Ammon's horn (tissue), 1 donor: Measurements from ENCODE around the gene TGFB1.
"Not testable (repeated sequence)": the region's sequence is repeated elsewhere in the genome, so short reads cannot be mapped to it uniquely, and the experiment has no call there.

ENCODE experiments used
- DNase-seq: peaks from one replicate; pipeline ENCODE4 v3.0.0-alpha.2; 2016; ENCODE audit warnings: low spot score

The TGFB1 gene

GRCh38 chr19:41369769-41370168 is 16.0 kb upstream of the TGFB1 start:
- no peak for DNase-seq

DNA sequence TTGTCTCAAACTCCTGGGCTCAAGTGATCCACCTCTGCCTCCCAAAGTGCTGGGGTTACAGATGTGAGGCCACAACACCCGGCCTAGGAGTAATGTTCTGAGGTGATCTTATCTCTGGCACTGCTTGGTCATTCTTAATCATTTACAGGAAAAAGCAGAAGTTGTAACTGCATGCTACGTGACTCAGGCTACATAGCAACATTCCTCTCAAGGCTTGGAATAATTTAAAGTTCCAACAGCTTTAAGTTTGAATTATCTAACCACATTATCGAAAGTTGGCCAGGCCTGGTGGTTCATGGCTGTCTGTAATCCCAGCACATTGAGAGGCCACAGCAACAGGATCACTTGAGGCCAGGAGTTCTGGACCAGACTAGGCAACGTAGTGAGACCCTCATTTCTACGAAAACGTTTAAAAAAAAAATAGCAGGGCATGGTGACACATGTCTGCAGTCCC is 14.2 kb upstream of the TGFB1 start:
- no peak for DNase-seq

- DNase-seq, result no peak
Observed at GRCh38 chr19:41366089-41366488, 12.4 kb upstream of the TGFB1 start.

DNA sequence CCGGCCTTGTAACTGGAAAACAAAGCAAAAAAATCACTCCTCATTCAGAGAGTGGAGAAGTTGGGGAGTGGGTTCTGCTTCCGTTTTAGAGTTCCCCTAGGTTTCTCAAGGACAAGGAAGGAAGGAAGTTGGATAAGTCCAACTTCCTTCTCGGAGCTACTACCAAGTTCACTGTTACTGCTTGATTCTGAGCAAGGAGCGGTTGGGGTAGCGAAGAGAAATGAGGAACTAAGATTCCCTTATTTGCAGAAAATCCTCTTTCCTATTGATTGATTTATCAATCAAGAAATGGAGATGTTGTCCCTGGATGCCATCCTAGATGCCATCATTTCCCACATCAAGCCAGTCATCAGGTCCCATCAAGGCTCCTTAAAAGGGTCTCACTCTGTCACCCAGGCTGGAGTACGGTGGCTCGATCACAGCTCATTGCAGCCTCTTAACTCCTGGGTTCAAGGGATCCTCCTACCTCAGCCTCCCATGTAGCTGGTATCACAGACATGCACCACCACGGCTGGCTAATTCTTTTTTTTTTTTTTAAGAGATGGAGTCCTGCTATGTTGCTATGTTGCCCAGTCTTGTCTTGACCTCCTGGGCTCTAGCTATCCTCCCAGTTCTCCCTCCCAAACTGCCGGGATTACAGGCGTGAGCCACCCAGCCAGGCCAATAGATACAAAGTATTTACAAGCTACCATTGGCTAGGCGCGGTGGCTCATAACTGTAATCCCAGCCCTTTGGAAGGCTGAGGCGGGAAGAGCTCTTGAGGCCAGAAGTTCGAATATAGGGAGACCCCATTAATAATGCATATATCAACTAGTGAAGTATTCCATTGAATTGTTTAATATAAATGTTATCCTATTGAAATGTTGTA is 11.0 kb upstream of the TGFB1 start:
- DNase-seq, result no peak

GRCh38 chr19:41363753-41364523 is 10.2 kb upstream of the TGFB1 start, which contains the start of gene B9D2:
B9D2 (minus strand) TSS chr19:41364149; CDS start chr19:41363519, 630 bp downstream.
- DNase-seq, result peak; percentile 99

GRCh38 chr19:41363371-41363752 is 9.6 kb upstream of the TGFB1 start:
- DNase-seq, result no peak

- no peak for DNase-seq
Observed at GRCh38 chr19:41362143-41362847, 8.6 kb upstream of the TGFB1 start.

DNA sequence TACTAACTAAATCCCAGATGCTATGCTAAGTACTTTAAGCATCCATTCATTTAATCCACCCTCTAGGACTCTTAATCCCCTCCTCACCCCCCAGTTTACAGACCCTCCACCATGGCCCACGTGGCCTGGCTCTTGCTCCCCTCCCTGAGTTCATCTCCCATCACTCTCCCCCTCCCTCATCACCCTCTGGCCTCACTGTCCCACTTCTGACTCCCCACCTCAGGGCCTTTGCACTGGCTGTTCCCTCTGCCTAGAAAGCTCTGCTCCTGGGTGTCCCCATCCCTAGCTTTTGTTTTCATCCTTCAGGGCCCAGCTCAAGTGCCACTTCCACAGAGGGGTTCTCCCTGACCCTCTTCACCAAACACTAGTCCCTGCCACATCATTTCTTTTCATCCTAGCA is 6.0 kb upstream of the TGFB1 start:
- no peak for DNase-seq

DNA sequence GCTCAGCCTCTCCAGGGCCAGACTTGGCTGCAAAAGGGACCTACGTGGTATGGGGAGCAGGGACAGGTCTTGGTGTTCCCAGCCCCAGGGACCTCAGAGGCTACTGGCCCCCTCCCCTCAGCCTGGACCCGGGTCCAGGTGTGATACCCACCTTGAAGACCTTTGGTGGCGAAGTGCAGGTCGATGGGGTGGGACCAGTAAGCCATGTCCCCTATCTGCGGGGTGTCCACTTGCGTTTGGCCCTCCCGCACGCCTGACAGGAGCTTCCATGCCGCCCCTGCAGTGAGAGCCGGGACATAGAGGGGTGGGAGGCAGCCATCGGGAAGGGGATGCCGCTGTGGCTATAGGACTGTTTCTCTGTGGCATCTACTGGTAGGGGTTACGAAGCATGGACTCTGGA is 4.0 kb upstream of the TGFB1 start:
- DNase-seq, result no peak

DNA sequence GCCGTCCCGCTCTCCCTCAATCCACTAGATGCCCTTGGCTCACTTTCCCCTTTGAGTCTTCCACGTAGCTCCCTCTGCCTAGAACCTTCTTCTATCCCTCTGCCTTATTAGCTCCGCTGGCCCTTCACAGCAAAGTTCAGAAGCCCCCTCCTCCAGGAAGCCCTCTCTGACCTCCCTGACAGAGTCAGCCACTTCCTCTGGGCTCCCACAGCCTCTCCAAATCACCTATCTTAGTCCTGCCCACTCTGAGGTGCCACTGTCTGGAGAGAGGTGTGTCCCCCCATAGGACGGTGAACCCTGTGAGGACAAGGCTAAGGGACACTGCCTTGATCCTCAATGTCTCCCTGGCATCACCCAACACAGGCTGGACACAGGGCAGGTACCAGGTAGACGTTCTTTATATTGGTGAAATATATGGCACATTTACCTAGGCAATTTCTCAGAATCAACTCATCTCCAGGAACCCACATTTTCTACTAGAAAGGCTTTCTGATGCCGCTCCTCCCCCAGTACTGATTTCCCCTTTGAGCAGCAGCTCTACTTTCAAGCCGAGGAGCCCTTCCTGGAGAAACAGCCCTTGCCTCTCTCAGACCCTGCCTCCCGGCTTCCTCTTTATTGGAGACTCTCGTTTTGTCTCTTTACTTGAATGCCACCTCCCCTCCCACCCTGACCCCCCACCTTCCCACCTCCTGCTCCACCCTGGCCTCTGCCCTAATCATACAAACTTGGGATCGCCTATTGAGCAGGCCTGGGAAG is 3.4 kb upstream of the TGFB1 start:
- no peak for DNase-seq

DNA sequence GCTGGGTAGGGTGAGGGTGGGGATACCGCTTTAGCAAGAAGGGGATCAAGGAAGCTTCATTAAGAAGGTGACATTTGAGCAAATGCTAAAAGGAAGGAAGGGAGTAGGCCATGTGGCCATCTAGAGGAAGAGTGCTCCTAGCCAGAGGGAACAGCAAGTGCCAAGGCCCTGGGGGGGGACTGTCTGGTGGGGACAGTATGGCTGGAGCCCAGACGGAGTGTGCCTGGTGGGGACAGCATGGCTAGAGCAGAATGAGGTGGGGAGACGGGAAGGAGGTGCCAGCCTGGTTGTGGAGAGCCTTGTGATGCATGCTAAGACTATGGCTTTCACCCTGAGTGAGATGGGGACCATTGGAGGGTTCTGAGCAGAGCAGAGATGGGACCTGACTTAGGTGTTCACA is 2.1 kb upstream of the TGFB1 start:
- no peak for DNase-seq

GRCh38 chr19:41355035-41355434 is 1.3 kb upstream of the TGFB1 start:
- DNase-seq, result no peak

DNA sequence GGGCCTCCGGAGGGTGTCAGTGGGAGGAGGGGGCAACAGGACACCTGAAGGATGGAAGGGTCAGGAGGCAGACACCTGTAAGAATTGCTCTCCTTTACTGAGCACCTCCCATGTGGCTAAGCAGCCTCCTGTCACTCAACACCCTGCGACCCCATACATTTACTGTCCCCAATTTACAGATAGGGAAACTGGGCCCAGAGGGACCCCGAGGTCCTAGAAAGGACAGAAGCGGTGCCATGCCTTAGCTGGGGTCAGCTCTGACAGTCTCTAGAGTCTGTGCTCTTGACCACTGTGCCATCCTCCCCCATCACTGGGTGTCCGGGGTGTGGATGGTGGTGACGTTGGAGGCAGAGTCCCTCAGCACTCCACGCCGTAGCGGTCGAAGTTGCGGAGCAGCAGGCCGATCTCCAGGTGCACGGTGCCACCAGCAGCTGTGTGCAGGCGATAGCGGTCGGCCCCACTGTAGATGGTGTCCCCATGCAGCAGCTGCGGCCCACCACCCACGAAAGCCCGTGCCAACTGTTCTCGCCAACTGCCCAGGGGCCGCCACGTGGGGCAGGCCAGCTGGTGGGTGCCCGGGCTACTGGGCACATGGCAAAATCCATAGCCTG is 726 bp upstream of the TGFB1 start:
- no peak for DNase-seq

DNA sequence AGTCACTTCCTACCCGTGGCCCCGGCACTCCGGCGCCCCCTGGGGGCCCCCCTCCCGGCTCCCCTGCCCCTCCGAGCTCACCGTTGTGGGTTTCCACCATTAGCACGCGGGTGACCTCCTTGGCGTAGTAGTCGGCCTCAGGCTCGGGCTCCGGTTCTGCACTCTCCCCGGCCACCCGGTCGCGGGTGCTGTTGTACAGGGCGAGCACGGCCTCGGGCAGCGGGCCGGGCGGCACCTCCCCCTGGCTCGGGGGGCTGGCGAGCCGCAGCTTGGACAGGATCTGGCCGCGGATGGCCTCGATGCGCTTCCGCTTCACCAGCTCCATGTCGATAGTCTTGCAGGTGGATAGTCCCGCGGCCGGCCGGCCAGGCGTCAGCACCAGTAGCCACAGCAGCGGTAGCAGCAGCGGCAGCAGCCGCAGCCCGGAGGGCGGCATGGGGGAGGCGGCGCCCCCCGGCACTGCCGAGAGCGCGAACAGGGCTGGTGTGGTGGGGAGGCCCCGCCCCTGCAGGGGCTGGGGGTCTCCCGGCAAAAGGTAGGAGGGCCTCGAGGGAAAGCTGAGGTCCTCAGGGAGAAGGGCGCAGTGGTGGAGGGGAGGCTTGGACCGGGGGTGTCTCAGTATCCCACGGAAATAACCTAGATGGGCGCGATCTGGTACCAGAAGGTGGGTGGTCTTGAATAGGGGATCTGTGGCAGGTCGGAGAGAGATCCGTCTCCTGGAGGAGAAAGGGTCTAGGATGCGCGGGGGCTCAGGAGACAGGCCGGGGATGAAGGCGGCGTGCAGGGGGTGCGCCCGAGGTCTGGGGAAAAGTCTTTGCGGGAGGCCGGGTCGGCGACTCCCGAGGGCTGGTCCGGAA is 885 bp downstream of the TGFB1 start:
- DNase-seq, result no peak

DNA sequence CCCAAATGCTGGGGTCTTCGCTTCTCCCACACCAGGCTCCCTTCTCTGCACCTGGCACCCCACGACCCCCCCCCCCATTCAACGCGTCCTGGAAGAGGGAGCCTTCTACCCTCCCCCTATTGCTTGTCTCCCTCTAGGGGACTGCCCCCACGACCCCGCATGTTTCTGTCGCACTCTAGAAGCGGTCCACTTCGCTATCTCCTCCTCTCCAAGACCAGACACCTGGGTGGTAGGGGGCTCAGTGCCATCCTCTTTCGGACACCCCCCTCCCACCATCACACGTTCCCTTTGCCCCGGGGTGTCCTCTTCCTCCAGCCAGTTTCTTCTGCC is 1.5 kb downstream of the TGFB1 start:
- no peak for DNase-seq

DNA sequence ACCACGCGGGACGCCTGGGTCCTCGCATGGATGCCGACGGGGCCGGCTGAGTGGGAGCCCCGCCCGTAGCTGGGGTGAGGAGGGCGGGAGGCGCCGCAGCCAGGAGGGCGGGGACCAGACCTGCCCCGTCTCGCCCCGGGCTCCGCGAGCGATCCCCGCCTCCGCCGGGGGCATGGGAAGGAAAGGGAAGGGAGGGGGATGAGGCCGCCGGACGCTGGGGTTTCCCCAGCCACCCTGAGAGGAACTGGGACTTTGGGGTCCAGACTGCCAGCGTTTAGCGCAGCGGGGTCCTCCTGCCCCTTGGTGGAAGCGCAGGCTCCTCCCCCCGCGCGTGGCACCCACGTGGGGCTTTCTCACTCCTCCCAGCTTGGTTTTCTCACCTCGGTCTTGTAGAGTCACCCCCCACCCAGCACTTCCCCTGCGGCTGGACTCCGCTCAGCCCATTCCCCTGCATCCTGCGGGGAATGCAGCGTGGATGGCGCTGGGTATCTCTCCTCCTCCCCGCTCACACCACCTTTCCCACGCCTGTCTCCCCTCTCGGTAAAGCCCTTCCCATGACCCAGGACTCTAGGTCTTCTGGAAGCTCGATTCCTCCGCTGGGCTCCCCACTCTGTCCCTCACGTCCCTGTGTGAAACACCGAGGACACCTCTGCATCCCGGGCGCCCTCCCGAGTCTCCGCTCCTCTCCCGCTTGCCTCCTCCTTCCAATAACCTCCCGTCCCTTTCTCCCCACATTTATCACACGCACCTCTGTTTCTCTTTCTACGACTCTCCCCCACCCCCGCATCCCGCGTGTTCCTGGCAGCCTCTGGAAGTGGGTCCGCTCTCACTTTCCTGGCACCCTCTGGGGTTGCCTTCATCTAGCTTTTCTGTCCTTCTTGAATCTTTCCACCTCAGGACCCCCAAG is 2.1 kb downstream of the TGFB1 start:
- peak; percentile 50 for DNase-seq

DNA sequence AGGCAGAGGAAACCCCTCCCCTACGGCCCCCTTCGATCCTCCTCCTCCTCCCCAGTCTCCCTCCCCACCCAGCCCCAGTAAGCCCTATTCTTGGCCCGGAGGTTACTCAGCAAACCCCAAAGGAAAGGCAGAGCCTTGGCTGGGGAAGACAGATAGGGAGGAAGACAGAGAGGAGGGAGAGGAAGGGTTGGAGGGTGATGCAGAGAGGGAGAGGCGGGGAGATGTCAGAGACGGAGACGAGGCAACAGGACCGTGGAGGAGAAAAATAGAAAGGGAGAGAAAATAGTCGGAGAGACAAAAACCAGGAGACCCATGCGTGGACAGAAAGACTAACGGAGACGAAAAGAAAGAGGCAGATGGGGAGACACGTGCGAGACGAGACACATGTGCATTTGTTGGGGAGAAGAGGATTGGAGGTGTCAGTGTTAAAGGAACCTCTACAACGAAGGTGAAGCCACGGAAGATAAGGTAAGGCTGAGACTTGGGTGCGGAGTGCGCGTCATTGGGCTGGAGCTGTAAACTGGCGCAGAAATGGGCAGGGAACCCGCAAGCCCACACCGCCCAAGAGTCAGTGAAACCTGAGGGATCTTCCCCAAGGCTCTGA is 2.9 kb downstream of the TGFB1 start:
- DNase-seq, result no peak

GRCh38 chr19:41346916-41347315 is 6.8 kb downstream of the TGFB1 start:
- DNase-seq, result not testable (repeated sequence)

- no peak for DNase-seq
Observed at GRCh38 chr19:41344162-41344561, 9.6 kb downstream of the TGFB1 start.
